Neural cell (in vitro differentiated cells): ENCODE results near the gene FTCD.

Experiments
- CTCF ChIP-seq: fragments of 450-650 bp; IDR thresholded peaks from 2 replicates; pipeline ENCODE4 v1.5.1; 2014; ENCODE audit warnings: antibody characterized with exemption, mild to moderate bottlenecking, moderate library complexity; ENCODE audit not compliant: poor library complexity, severe bottlenecking
- EP300 ChIP-seq: fragments of 450-650 bp; conservative IDR thresholded peaks from 2 replicates; pipeline ENCODE4 v1.6.1; 2014; ENCODE audit warnings: antibody characterized with exemption, mild to moderate bottlenecking, moderate library complexity; ENCODE audit not compliant: poor library complexity, severe bottlenecking
- RAD21 ChIP-seq: fragments of 450-650 bp; conservative IDR thresholded peaks from 2 replicates; pipeline ENCODE4 v1.6.1; 2014; ENCODE audit warnings: antibody characterized with exemption, mild to moderate bottlenecking, moderate library complexity
- REST ChIP-seq: IDR thresholded peaks from 2 replicates; pipeline ENCODE4 v1.6.1; 2012; ENCODE audit warnings: borderline replicate concordance
- SMC3 ChIP-seq: fragments of 450-650 bp; conservative IDR thresholded peaks from 2 replicates; pipeline ENCODE4 v1.6.1; 2014; ENCODE audit warnings: antibody characterized with exemption, mild to moderate bottlenecking, moderate library complexity; ENCODE audit not compliant: poor library complexity
- TAF1 ChIP-seq: IDR thresholded peaks from 2 replicates; pipeline ENCODE4 v1.6.1; 2012; ENCODE audit warnings: low read depth

GRCh38 chr21:46122237-46122671 is 33.1 kb downstream of the FTCD start:
- no peak for TF ChIP-seq TAF1
- TF ChIP-seq CTCF: no peak
- no peak for TF ChIP-seq SMC3
- TF ChIP-seq REST: no peak
- TF ChIP-seq EP300: no peak
- TF ChIP-seq RAD21: no peak
